ENCODE results near the gene SLCO2A1.
A peak's percentile ranks its signal among the peaks of the same experiment; 100 is the strongest.

The SLCO2A1 gene

DNA sequence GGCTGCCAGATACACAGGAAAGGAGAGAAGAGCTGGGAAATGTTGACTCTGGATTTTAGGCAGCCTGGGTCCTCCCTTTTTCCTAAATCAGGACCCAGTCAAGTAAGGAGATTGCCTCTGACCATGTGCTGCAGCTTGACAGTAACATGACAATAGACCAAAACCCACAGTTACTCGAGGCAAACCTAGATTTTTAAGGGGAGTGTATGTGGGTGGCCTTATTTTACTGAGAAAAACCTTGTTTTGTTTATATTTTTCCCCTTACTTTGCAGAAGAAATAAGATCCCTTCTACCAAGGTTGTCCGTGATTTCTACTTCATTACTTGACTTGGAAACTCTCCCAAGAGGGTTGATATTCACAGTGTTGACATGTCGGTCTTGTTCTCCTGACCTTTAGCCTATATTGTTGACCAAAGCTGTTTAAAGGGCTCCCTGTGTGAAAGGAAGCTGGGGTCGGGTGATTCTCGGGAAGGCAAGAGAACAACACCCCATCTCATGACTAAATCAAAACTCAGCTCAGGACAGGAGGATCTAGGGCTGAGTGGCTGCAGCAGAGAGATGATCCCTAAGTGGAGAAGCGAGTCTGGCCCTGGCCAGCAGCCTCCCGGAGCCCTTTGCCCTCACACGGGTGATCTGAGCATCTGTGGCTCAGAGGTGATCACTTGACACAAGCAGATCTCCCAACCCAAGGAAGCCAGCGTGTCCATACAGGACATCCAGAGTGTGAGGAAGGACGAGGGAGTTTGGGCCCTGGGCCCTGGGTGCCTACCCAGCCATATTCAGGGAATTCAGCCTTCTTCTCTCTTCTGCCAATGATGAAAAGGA lies 31.0 kb upstream of the SLCO2A1 start:
- DNase-seq (ENCODE audit: low spot score): peak; percentile 18

DNA sequence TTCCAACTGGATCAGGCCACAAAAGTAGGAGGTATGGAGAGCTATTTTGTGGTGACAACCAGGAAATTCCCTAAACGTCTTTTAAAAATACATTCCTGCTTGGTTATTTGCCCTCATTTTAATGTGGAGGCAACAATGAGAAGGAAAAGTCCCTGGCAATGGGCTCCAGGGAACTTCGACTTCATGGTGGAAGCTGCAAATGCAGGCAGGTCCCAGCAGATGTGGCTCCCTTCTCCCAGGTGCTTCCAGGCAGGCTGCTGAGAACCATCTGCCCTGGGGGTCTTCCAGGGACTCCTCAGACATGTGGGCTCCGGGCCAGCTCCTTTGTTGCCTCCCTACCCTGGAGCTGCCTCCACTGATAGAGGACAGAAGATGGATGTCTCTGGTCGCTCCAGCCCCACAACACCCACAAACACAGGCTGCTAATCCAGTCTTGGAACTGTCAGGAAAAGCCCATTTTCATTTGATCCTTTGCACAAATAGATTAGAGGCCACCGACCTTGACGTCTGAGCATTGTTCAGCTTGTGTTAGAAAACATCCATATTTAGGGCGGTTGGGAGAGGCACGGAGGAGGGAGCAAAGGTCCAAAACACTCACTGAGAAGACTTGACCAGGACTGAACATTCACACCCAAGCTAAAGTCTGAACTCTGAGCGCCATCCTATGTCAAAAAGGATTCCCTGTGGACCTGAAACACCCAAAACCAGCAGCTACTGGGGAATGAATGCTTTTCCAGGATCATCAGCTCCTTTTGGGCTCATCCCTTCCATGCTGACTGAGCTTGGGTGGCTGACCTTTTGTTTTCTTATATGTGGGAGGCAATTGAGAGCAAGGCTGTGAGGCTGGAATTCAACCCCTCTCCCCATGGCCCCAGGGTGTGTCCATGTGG lies 30.2 kb upstream of the SLCO2A1 start:
- DNase-seq (ENCODE audit: low spot score): peak; percentile 15

DNA sequence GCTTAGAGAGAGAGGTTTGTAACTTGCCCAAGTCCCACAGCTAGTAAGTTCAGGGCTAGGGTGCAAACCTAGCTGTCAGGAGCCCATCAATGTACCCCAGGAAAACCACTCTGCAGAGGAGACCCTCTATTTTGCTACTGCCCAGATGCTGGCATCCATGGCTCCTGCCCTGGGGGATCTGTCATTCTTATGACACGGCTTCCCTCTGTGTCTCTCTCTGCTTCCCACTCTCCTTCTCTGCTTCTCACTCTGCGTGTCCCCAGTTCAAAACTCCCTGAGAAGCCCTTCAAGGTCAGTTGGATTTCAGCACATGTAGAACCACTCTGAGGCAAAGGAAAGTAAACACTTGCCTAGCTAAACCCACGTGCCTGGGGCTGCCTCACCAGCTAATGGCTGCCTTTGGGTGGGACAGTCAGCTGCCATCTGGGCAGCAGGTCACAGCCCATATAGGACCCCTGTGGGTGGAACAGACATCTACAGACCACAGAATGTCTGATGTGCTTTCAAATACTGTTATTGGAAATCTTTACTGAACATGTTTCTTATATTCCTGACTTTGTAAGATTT lies 29.4 kb upstream of the SLCO2A1 start:
- DNase-seq (ENCODE audit: low spot score): no peak

DNA sequence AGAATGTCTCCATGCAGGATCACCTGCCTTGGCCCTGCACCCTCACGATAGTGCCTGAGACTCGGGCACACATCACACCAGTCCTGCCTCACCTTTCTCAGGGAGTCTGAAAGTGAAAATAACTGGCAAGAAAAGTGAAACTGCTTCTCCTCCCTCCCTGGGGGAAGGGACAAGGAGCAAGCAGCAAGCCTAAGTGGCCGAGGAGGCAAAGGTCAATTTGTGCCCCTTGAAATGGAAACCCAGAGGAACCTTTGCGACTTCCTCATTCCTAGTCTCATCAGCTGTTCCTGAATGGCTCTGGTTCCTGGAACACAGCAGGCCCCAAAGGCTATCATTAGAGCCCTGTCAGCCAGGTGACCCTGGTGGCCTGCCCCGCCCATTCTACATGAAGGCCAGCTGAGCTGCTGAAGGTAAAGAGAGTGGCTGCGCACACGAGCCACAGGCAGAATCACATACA lies 28.0 kb upstream of the SLCO2A1 start:
- no peak for DNase-seq (ENCODE audit: low spot score)

DNA sequence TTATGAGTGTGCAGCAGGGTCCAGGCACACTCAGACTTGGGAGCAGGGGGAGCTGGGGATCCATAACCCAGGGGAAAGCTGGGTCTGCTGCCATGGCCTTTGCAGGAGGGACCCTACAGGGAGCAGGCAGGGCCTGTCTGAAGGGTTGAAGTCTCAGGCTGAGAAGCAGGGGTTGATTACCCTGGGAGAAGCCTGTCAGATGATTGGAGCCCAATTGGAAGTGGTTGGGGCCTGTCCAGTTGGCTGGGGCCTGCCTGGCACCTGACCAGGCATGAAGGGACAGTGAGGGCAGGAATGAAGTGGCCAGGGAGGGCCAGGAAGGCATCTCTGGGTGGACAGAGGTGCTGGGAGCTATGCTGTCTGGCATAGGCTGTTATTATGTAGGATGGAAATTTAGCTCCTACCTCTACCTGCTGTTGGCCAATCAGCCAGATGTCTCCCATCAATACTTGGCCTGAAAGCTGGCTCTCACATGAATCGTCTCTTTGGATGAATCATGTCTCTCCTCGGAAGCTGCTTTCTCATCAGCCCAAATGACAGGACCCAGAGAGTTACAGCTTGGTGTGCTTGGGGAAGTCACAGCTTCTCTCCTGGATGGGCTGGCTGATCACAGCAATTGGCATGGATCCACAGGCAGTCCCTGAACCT lies 27.4 kb upstream of the SLCO2A1 start:
- no peak for DNase-seq (ENCODE audit: low spot score)

DNA sequence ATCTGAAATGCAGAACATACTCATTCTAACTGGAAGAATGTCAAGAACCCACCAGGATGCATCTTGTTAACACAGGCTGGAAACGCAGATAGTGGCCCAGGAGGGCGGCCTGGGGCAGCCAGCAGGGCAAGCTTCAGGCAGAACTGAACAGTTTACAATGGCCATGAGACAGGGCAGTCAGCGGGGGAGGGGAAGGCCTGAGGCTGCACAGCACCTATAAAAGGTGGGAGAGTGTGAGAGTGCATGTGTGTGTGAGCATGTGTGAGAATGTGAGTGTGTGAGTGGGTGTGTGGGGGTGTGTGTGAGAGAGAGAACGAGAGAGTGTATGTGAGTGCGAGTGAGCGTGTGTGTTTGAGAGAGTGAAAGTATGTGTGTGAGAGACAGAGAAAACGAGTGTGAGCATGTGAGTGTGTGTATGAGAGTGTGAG lies 26.8 kb upstream of the SLCO2A1 start:
- no peak for DNase-seq (ENCODE audit: low spot score)

DNA sequence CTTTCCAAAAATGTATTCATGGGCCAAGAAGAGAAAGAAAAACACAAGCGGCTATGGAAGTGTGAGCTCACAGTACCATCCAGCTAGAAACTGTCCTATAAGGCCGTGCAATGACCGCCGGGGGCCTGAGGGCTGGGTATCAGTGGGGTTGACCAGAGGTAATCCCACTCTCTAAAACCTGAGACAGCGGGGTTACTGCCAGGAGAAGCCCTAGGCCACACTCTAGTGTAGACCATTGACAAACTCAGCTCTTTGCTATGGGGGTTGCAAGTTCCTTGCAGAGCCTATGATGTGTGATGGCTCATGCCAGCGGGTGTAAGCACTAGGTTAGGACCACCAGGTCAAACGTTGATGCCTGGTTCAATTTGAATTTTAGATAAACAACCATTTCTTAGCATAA lies 25.9 kb upstream of the SLCO2A1 start:
- DNase-seq (ENCODE audit: low spot score): no peak

DNA sequence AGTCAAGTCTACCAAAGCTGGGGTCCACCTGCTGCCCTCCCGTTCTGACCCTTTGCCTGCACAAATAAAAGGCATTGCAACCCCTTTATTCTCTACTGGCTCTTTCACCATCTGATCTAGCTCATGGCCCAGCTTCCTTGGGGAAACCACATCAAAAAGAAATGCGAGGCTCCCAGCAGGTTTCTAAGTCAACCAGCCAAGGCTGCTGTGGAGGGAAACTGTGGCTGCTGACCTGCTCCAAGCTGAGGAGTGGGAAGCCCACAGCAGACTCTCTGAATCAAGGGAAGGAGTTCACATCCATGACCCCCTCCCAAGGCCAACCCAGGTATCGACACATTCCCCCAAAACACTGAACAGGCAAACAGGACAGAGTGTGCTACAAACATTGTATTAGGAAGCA lies 25.2 kb upstream of the SLCO2A1 start:
- DNase-seq (ENCODE audit: low spot score): no peak

DNA sequence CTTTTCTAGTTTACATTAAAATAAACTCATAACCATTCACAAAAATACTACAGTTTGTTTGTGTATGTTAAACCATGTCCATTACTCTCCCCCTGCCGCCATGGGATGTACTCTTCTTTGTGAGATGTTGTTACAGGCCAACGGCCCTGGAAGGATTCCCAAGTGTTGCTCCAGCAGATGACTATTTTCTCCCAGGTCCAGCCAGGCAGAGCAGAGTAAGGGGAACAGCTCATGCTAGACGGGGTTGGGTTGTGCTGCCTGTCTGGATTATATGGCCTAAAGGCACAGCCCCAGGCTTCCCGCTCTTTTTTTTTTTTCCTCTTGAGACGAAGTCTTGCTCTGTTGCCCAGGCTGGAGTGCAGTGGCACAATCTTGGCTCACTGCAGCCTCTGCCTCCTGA lies 24.5 kb upstream of the SLCO2A1 start:
- no peak for DNase-seq (ENCODE audit: low spot score)

DNA sequence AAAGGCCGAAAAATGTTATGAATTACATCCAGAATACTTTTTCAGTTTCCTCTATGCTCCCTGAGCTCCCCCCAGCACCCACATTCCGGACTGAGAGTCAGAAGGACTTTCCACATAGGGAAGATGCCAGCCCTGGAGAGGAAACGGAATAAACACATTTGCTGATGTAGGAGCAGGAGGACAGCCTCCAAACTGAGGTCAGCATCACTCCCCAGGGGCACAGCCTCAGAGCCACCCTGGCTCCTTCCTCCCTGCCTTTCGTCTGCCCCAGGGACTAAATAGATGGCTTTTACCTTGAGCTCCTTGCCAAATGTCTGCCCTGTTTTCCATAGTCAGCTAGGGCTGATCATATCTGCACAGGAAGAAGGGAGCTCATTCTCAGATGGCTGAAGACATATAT lies 22.6 kb upstream of the SLCO2A1 start:
- DNase-seq (ENCODE audit: low spot score): no peak

DNA sequence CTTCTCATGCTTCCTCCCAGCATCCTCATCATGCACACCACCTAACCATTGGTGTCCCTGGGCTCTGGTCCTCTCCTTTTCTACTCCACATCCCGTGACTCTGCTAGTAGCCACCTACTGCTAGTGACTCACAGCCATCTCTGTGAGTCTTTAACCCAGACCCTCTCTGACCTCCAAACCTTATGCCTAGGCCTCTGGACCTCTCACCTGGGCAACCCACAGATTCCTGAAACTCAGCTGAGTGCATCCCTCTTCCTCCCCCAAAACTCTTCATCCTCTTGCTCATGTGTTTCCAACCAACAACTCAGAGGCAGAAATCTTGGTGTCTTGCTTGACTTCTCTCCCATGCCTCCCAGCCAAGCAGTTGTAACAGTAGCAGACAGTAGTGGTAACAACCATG lies 20.0 kb upstream of the SLCO2A1 start:
- DNase-seq (ENCODE audit: low spot score): no peak

DNA sequence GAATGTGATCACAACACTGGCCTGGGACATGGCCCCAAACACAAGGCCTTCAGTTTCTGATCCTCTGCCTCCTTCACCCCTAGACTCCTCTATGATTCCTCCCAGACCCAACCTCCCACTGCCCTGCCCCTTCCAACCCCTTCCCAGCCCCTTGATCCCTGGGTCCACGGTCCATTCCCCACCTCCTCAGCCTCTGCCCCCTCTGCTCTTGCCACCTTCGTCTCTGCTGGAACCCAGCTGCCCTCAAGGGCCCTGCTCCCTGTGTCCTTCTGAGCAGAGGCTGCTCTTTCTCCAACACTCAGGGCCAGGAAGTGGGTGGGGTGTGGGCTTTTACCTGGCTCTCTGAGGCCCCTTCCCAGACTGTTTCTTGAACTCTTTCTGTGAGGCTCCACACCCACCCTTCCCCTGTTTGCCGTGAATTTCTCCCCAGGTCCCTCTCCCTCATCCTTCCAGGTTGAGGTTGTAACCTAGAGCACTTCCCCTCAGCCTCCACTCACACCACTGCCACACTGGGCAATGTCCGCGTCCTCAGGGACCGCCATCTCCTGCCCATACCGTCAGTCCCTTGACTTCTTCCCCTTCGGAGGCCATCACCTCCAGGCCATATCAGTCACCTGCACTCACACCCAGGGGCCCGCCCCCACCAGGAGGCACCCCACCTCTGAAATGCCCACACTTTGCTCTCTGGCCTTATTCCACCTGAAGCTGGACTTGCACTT lies 18.7 kb upstream of the SLCO2A1 start:
- no peak for DNase-seq (ENCODE audit: low spot score)

DNA sequence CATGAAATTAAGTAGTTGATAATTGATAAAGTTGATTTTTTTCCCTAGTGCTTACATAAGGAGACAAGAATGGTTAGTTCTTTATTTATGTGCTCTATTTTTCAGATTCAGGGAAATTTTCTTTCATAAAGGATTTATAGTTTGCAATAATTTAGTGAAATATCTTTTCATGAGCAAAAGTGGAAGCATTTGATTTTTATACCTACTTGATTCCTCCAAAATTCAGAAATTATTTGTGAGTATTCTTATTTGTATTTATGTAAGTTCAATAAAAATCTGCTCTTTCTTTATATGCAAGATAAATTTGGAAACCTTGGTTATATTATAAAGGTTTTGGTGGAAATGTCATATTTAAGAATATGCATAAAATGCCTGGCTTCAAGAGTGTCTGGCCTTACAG lies 14.7 kb upstream of the SLCO2A1 start:
- DNase-seq (ENCODE audit: low spot score): no peak

DNA sequence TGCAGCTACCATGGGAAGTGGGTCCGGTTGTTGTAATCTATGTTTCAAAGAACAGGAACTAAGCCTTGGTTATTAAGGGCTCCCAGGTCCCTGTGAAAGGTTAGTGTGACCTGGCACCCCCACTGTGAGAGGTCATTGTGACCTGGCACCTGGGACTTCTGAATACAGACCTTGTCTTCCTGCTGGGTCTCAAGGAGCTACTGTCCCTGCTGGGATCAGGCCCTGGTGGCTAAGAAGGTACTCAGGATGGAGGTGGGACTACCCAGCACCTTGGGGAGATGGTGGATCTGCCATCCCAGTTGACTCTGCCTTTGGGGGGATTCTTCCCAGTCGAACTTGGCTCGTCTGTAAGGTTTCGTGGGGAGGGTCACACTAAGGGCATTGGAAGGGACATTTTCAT lies 10.3 kb upstream of the SLCO2A1 start:
- DNase-seq (ENCODE audit: low spot score): no peak

DNA sequence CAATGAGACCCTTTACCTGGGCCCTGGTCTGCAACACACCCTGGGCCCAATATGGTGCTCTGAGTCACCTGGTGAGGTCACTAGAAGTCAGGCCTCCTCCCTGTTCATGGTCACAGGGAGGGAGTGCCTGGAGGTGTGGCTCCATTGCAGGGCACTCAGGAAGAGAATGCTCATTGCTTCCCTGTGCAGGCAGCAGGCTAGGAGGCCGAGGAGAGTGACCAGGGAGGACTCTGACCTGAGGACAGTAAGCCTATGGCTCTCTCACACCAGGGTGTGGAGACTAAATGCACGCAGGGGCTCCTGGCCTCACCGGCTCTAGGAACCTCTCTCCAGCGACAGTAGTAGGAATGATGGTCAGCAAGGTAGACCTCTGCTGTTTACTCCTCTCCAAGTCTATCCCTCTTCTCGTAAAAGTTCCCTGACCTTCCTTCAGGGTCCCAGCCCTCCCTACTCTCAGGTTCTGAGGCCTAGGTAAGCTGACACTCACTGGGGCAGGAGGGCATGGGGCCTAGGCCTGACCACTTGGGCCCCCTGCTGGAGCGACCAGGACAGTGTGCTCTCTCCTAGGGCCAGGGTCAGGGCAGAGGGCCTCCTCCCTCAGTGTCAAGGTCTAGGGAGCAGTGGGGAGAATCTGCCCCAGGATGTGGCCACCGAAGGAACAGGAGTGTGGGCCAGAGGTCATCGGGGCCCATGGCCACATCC lies 9.6 kb upstream of the SLCO2A1 start:
- no peak for DNase-seq (ENCODE audit: low spot score)

DNA sequence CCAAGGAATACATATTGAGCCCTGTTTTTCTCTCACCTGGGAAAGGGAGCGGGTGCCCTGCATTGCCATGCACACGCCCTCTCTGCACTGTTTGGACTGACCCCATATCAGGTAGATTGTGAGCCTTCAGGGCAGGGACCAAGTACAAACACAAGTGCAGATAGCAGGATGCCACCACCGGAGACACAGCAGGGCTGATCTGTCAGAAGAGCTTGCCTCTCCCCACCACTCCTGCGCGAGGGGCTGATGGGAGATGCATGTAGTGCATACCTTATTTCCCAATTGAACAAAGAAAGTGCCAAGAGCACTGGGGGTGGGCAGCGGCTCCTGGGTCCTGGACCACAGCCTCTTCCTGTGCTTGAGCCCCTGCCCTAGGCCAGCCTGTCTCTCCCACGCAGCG lies 9.0 kb upstream of the SLCO2A1 start:
- no peak for DNase-seq (ENCODE audit: low spot score)

DNA sequence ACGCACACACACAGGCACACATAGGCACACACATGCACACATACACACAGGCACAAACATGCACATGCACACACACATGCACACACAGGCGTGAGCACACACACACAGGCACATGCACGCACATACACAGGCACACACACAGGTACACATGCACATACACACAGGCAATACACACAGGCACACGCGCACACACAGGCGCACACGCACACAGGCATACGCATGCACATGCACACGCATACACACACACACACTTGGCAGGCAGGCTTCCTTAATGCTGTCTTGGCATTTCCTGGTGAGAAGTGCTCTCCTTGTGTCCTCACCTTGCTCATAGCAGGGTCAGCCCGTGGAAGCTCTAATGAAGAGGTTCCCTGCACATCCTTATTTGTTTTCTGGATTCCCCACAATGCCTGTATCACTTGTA lies 8.4 kb upstream of the SLCO2A1 start:
- no peak for DNase-seq (ENCODE audit: low spot score)

DNA sequence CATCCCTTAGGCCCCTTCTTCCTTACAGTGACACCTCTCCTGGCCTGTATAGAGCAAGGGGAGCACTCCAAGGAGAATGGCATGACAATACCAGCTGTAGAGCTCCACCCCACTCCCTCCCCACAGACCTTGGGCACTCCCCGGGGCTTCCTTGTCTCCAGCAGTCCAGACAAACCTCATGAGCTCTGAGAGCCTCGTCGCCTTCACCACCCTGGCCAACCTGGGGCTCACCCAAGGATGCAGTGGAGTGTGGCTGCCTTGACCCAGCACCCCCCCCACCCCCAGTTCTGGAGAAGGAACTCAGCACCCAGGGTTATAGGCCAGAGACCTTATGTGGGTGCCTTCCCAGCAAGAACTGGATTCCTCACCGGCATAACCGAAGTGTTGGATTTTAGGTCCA lies 7.4 kb upstream of the SLCO2A1 start:
- no peak for DNase-seq (ENCODE audit: low spot score)

DNA sequence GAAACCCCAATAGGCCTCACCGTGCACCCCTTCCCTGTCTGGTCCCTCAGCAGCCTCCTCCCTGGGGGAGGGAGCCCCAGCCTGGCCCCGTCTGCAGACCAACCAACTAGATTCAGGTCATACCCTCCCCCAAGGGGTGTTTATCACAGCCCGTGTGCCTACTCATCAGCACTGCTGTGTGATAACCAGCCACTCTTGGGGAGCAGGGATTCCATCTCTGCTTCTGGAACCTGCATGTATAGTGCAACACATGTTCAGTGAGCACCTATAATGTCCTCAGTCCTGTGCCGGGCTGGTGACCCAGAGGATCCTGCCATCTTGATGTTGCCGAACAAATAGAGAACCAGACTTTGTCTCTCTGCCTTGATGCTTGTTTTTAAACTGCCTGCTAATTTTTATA lies 6.6 kb upstream of the SLCO2A1 start:
- DNase-seq (ENCODE audit: low spot score): no peak

DNA sequence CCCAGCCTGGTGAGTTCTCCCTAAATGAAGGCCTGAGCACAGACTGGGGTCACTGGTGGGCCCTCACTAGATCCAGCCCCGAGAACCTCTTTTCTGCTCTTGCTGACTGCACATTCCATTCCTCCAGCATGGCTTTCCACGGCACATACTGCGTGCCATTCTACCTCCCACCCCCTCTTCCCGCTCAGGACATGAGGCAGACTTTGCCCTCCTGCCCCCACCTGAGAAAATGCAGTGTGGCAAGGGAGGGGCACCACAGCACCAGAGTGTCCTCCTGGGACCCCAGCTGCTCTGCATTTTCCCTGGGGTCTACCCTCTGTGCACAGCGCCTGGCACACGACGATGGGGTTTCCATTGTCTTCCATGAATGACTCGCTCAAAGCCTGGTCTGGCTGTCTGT lies 6.1 kb upstream of the SLCO2A1 start:
- no peak for DNase-seq (ENCODE audit: low spot score)
